Sciatic nerve (tissue), 2 donors: ENCODE measurements around the gene PCBP2. TPM values are rescaled to one million over a fixed set of nuclear protein-coding genes. Genes with fewer than 3 reads are reported as not detected.
"Not testable (repeated sequence)": the region's sequence is repeated elsewhere in the genome, so short reads cannot be mapped to it uniquely, and the experiment has no call there.

Experiments used
- ATAC-seq: fragments of 200-7000 bp; cut with Tn5 transposase; one replicate; pipeline ENCODE4 v1.9.1; 2020; ENCODE audit warnings: mild to moderate bottlenecking, moderate library complexity
- DNase-seq: peaks from one replicate; pipeline ENCODE4 v3.0.0-alpha.2; 2020; ENCODE audit warnings: low spot score
- intact Hi-C: fragments of 100-400 bp; cut with DNase I; formaldehyde crosslinking; loops from one replicate; pipeline ENCODE4 v1.14.2; 2022
- total RNA-seq: library from RNA; stranded (reverse); fragmentation: NEBNext Ultra II Directional; extraction: Animal tissue kit (Norgen Biotek cat#: 25700); gene quantifications from one replicate; pipeline ENCODE4 v1.2.1, GENCODE V29; 2021
- donor health status: DM: no; HTN: no; CAD: no.
- donor health status: DM: no; HTN: no; CAD: no.

Gene PCBP2
- total RNA-seq, 1 donor from 2014 or later: 772 TPM

DNA sequence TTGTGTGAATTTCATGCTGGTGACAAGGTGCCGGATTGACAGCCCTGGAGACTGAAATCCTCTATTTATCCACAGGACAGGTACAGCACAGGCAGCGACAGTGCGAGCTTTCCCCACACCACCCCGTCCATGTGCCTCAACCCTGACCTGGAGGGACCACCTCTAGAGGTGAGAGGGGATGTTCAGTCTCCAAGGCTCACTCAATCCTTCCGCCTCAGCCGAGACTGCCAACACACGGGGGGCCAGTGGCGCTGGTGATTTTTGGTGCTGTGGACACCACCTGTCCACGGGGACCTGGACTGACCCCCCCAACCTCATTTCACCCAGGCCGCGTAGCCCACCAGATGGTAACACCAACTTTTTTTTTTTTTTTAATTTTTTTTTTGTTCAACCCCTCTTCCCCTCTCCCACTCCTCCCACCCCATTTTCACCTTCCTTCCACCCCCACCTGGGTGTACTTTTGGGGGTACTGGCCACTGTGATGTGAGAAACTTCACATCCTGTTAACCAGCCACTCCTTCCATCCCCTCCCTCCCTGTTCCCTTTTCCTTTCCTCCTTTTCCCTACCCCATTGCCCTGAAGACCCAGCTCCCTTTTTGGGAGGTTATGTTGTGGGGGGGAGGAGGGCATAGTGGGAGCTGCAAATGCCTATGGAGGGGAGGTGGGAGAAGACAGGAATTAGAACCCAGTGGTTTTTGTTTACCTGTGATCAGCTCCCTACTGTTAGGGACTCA, 12.9 kb downstream of the PCBP2 start:
- ATAC-seq: peak; percentile 31
- intact Hi-C loops: no loop called here
- DNase-seq: no peak

DNA sequence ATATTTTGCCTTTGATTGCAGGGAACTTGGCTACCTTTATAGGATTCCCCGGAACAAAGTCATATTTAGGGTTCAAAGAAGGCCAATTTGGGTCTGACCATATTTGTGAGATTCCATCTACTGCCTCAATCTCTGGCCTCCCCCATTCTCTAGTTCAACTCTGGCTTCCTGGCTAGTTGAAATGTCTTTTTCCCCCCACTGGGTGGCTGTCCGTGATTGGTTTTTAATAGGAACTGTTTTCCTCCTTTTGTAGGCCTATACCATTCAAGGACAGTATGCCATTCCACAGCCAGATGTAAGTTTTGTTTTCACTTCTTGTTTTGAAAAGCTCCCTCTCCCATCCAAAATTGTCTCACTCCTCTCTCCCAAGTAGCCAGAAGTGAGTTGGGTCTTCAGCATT, 13.8 kb downstream of the PCBP2 start:
- DNase-seq (no peak), ATAC-seq (no peak)
- intact Hi-C loops: no loop called here

DNA sequence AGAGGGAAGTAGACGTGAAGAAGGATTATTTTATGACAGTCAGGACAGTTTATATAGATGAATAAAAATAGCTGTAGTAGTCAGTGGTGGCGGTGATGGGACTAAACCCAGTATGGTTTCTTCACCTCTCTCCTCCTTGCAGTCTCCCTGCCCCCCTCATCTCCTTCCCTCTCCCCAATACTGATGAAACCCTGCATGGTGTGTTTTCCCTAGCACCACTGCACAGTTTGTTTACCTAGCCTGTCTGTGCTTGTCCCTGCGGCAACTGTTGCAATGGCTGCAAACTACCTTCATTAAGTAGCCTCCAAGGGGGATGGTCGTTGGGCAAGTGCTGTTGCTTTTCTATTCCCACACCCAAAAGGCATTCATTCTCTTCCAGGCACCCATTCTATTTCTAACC, 14.7 kb downstream of the PCBP2 start:
- ATAC-seq (no peak), DNase-seq (no peak)
- intact Hi-C loops: no loop called here

DNA sequence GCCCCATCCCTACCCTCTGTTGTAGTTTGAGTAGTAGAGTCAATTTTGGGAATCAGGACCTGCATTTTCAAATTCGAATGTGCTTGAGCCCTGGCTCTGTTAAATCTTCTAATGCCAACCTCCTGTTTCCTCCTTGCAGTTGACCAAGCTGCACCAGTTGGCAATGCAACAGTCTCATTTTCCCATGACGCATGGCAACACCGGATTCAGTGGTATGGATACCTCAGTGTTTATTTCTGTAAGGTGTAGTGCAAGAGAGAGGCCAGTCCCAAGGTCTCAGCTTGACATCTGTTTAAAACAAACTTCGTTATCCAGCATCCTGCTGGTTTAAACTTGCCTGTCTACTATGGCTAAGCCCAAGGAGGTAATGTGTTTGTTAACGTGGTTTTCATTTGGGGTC, 15.2 kb downstream of the PCBP2 start:
- DNase-seq: no peak
- intact Hi-C loops: no loop called here
- ATAC-seq: no peak

DNA sequence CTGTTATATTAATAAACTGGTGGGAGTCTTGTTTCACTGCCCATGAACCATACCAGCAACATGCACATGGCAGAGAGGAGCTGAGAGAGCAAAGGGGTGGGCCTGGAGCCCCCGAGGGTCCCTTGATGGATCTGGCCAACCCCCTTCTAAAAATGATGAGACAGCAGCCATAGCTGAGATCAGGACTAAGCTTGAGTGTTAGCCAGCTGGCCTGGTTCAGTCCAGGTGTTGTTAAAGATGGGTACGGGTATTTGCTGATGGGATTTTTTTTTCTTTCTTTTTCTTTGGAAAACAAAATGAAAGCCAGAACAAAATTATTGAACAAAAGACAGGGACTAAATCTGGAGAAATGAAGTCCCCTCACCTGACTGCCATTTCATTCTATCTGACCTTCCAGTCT, 16.0 kb downstream of the PCBP2 start:
- DNase-seq: no peak
- intact Hi-C loops: no loop called here
- no peak for ATAC-seq

DNA sequence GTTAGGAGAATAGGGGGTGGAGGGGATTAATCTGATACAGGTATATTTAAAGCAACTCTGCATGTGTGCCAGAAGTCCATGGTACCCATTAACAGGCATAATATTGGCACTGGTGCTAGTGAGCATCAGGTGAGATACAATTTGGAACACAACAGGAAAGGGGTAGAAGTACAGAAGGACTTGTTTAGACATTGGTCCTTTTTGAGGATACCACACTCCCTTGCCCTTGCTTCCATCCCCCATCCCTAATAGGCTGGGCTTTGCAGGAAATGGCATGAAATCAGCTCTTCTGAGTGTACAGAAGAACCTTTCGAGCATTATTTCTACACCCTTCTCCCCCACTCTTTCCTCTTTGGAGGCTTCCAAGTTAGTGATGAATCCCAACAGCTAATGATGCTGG, 16.4 kb downstream of the PCBP2 start:
- ATAC-seq: no peak
- intact Hi-C loops: no loop called here
- DNase-seq: no peak

DNA sequence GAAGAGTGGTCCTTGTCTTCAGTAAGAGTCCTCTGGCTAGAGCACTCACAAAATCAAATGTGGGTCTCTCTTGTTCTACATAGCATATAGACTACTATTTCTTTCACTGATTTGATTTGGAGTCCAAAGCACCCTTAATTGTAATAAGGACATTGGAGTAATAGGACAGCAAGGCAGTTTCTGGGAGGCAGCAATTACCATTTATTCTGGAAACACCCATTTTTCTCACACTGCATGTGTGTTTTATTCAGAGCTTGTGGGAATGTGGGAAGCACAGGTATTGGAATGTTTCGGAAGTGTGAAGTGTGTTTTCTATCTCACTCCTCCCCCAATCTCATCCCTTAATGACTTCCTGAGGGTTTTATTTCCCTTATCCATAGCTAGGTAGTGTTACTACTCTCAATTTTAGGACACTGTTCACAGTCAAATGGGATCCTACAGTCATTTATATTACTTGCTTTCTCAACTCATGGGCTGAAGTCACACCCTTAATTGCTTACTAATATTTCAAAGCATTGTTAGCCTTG, 20.2 kb downstream of the PCBP2 start:
- intact Hi-C loops: no loop called here
- no peak for DNase-seq
- no peak for ATAC-seq

DNA sequence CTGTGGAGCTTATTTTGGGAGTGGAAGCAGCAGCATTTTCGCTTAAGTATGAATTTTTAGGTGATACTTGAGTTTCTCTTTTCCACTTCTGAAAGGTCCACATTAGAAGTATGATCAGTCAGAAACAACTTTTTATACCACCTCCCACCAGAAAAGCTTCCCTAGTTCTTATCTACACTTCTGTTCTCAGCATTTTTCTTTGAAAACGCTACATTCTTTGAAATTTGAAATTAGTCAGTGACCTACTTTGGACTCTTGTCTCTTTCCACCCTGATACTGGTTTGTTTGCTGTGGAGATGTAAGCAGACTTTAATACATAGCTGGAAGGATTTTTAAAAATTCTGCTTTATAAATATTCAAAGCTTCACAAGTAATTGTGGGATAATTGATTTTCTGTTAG, 22.2 kb downstream of the PCBP2 start:
- intact Hi-C loops: no loop called here
- ATAC-seq (no peak), DNase-seq (no peak)

DNA sequence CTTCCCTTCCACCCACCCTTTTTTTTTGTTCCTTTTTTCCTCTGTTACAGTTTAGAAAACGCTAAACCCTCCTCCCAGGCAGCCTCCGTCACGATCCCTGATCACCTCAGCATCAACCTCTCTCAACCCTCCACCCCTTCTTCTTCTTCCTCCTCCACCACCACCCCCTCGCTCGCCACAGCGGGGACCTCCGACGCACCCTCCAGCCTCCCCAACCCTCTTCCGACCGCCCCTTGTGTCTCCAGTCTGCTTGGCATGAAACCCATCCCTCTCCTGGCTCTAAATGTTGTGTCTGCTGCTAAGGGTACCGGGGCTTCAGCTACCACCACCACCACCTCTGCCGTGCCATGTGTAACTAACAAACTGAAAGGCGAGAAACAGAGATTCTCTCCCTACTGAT, 22.9 kb downstream of the PCBP2 start:
- no peak for ATAC-seq
- no peak for DNase-seq
- intact Hi-C loops: no loop called here

DNA sequence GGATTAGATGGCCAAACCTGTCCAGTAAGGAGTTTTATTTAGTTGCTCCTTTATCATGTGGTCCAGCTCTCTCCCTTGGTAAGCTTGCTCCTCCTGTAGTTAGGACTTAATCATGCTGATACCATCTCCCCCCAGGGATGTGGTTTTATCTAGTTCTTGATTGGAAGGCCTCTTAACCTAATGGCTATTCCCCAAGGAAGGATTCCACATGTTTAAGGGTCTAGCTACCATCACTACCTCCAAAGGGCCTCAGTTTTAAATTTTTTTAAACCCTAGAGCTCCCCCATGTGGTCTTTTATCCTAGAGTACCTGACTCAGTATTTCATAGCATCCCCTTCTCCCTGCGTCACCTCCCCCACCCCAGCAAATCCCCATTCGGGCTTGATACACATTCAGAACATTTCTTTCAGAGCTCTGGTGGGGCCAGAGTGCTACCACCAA, 24.9 kb downstream of the PCBP2 start:
- no peak for DNase-seq
- no peak for ATAC-seq
- intact Hi-C loops: no loop called here

DNA sequence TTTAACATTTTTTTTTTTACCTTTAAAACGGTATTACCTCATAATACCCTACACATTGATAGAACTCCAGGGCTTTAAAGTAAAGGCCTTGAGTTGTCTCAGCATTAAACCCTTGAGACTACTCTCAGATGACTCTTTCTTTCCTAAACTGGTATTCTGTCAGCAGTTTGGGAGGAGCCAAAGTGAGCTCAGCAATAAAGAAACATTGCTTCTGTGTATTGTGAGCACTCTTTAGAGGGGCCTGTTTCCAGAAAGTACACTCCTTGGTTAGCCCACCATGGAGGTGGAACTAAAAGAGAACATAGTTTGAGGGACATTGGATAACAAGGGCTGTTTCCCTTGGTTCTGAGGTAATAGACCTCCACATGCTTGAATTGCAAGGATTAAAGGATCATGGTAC, 27.0 kb downstream of the PCBP2 start:
- ATAC-seq: no peak
- intact Hi-C loops: no loop called here
- DNase-seq: no peak

DNA sequence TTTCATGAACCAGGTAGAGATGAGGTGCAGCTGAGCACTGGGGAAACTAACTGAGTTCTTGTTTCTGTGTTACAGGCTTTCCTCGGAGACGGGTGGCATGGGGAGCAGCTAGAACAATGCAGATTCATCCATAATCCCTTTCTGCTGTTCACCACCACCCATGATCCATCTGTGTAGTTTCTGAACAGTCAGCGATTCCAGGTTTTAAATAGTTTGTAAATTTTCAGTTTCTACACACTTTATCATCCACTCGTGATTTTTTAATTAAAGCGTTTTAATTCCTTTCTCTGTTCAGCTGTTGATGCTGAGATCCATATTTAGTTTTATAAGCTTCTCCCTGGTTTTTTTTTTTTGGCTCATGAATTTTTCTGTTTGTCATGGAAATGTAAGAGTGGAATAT, 27.4 kb downstream of the PCBP2 start:
- DNase-seq: no peak

DNA sequence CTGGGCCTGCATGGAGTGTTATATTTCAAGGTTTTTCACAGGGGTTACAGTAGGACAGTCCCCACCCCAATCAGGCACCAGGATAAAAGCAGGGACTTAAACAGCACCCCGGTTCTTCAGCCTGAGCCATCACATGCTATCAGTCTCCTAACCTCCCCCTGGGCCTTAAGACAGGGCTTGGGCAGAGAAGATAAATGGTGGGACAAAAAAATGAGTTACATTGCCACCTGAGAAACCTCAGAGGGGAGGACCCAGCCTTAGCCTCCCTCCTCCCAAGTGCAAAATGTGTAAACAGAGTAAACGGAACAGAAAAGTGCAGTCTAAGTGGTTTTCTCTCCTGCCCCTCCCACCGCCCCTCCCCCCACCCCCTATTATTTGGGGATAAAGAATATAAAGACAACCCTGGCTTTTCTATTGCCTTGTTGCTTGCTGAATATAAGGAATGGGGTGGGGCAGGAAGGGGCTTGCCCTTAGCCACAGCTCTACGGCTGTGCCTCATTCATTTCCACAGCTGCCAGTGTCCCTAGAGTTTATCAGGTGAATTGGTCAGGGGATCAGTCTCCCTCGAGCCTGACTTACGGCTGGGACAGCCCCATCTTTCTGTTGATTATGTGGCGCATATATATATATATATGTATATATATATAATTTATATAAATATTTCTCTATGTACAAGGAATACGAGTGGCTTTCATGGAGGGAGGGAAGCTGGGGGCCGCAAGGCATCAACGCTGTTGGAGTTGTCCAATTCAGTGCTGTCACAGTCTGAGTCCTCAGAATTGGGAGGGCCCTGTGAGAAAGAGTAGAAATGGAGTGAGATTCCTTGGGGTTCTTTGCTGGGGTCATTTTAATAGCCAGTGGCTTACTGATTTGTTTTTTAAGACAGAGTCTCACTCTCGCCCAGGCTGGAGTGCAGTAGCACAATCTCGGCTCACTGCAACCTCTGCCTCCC, 28.9 kb downstream of the PCBP2 start:
- intact Hi-C loops: no loop called here
- DNase-seq (peak; percentile 50), ATAC-seq (no peak)

More for the DNA sequence above, 27.4 kb downstream of the PCBP2 start:
- no peak for ATAC-seq
- intact Hi-C loops: no loop called here

DNA sequence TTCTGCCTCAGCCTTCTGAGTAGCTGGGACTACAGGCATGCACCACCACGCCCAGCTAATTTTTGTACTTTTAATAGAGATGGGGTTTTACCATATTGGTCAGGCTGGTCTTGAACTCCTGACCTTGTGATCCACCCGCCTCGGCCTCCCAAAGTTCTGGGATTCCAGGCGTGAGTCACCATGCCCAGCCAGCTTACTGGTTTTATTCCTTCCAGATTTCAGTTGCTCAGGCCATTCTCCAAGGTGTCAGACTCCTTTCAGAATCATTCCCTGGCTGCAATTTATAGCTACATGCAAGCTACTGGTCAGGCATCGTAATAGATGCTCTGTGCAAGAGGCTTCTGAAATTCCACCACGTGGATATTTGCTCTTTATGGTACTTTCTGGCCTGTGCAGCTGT, 29.6 kb downstream of the PCBP2 start:
- intact Hi-C loops, ATAC-seq: not testable (repeated sequence)
- DNase-seq: peak; percentile 42

DNA sequence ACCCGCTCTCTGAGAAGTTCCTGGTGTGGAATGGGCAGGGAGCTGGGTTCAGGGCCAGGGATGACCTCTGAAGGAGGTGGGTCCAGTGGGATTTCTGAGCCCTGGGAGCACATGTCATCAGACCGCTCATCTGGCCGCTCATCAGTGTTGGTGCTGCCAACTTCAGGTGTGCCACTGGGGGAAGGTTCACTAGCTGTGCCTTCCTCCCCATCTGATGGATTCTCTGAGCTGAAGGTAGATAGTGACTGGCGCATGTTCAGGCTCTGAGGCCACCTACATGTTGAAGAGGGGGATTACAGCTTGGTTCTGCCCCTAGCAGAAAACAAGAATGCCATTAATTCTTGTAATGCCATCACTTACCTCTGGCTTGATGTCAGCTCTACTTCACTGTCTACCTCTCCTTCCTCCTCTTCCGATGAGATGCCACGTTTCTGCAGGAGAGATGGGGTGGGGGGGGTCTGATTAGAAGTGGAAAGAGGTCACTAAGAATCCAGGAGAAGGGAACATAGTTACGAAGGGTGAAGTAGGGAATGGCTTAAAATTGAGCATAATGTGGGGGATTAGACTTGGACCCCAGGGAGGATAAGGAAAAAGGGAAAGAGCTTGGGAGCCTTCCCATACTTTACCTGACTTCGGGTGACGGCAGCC, 30.2 kb downstream of the PCBP2 start:
- DNase-seq (peak; percentile 45), ATAC-seq (no peak)
- intact Hi-C loops: no loop called here

DNA sequence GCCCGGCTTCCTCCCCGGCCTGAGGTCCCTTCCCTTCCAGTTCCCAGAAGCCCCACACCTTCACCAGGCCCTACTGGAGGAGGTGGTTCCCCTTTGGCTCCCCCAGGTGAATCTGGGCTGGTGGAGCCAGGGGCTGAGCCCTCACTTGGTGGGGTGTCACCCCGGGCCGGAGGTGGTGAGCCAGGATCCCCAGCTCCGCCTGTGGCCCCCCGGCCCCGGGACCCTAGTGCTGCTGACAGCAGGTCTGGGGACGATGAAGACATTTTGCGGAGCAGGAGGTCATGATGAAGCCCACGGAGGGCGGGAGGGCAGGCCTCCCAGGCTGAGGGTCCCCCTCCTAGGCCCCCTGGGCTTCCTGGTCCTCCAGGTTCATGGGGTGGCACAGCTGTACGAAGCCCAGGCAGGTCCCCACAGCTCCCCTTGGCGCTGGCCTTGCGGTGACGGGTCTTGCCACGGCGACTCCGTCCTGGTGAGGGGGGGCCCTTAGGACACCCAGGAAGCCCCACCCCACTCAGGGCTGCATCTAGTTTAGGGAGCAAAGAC, 30.8 kb downstream of the PCBP2 start:
- peak; percentile 61 for DNase-seq
- peak; percentile 21 for ATAC-seq

DNA sequence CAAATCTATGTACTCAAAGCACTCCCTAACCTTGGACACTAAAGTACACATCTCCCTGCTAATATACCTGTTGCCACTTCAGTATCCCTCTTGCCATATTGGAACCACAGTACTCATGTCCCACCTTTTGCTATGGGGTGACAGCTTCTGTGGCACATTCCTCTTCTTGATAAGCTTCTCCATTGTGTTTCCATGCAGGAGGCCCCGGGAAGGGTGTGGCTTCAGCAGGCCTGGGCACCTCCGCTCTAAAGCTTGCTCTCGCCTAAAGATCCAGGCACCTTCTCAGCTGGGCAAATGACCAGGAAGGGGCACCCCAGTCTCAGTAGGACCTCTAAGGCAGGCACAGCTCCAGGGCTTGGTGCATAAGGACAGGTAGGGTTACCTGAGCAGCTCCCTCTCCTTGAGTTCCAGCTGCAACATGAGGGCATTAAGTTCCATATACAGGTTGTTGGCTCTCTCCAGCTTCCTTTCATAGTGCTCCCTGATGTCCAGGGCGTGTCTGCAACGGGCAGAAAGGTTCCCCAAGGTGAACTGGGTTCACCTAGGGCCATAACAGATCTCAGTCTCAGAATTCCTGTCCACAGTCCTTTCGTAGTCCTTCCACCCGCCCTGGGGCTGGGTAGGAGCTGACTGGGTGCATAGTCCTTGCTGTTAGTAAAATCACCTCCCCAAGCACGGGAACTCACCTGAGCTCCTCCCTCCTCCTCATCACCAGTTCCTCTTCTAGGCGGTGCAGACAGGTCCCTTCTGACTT, 31.5 kb downstream of the PCBP2 start:
- peak; percentile 45 for DNase-seq
- no peak for ATAC-seq
- intact Hi-C loops: no loop called here

More for the DNA sequence above, 30.8 kb downstream of the PCBP2 start:
- intact Hi-C loops: no loop called here

DNA sequence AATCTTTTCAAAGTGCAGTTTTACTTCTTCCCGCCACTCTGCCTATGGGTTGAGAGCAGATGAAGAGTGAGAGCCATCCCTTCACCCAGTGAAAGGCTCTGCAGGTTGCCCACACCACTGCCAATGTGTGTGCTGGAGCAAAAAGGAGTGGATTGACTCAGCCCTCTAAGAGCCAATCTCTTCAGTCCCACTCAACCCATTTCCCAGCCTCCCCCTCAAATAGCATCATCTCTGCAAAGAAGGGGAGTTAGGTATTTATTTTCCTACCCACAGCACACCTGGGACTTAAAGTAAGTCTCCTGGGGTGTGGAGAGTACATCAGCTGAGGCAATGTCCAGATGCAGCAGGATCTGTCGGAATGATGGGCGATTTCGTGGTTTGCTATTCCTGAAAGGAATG, 32.1 kb downstream of the PCBP2 start:
- ATAC-seq (no peak), DNase-seq (peak; percentile 37)
- intact Hi-C loops: no loop called here
